Astrocyte of the cerebellum (primary cell): ENCODE data around the gene CIAO3.

Experiments used
- DNase-seq: peaks from one replicate; pipeline ENCODE4 v3.0.0-alpha.2; 2011; ENCODE audit warnings: low read depth
- H3K4me3 ChIP-seq: 2 replicates; pipeline ENCODE4 v1.5.1; 2011; ENCODE audit warnings: mild to moderate bottlenecking, low read depth, low read length, moderate library complexity
- CTCF ChIP-seq: IDR thresholded peaks from 2 replicates; pipeline ENCODE4 v1.5.1; 2012; ENCODE audit warnings: low read length, low read depth, moderate library complexity, mild to moderate bottlenecking; ENCODE audit errors: missing control alignments
- in situ Hi-C: cut with HindIII; loops from 2 replicates; pipeline ENCODE4 v1.10.0; 2017; ENCODE audit warnings: low sequenced_read_pairs

CIAO3 gene

GRCh38 chr16:721765-722540 lies 18.8 kb downstream of the CIAO3 start:
- in situ Hi-C loops, result no loop called here
- peak overlapping the region; percentile 66 for H3K4me3 ChIP-seq
- no peak for TF ChIP-seq CTCF
- DNase-seq, result no peak

DNA sequence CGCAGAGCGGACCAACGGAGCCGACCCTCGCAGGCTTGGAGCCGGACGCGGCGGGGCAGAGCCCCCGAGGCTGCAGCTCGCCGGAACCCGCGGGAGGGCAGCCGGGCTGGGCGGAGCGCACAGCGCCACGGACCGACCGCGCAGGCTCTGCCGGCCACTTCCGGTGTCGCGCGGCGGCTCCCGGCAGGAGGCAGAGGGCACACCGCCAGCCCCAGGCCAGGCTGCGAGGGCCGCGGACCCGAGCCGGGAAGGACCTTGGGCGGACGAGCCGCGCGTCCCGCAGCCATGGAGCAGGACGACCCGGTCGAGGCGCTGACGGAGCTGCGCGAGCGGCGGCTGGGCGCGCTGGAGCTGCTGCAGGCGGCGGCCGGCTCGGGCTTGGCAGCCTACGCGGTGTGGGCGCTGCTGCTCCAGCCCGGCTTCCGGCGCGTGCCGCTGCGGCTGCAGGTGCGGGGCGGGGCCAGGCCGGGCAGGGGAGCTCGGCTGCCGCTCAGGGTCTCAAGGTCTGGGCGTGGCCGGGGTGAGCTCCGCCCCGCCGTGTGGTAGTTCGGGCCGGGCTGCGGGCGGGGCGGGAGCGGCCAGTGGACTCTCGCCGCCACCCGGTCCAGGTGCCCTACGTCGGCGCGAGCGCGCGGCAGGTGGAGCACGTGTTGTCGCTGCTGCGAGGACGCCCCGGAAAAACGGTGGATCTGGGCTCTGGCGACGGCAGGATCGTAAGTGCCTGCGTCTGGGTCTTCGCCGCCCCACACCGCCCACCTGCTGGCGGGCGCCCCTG lies 19.6 kb downstream of the CIAO3 start, which contains the start of gene ANTKMT:
Gene ANTKMT (plus strand): TSS at position 157 of the 775 bp plus-strand sequence. CDS start 129 bp downstream, at position 286.
- peak within 1 kb of the TSS; percentile 66 for H3K4me3 ChIP-seq
- no peak for TF ChIP-seq CTCF
- in situ Hi-C loops, result no loop called here
- DNase-seq, result no peak

DNA sequence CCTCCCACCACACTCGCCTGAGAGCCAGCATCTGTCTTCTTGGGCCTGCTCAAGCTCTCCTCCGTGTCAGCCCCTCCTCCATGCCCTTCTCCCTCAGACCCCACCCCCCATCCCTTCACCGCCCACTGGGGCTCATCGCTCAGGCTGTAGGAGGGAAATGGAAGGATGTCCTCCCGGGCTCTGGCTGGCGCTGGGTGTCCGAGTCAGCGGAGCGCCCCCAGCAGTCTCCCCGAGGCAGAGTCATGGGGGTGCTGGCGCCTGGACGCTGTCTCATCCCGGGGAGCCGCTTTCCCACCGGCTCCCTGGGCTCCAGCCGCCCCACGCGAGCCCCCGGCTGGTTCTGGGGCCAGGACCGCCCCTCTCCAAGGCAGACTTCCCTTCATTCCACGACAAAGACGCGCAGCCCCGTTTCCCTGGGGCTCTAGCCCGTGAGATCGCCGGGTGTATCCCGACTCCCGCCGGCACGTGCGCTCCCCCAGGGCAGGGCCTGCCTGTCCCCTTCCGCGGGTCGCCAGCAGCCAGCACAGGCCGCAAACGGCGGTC lies 20.3 kb downstream of the CIAO3 start:
- H3K4me3 ChIP-seq, result peak overlapping the region; percentile 66
- in situ Hi-C loops, result no loop called here
- TF ChIP-seq CTCF, result peak; percentile 16
- no peak for DNase-seq

DNA sequence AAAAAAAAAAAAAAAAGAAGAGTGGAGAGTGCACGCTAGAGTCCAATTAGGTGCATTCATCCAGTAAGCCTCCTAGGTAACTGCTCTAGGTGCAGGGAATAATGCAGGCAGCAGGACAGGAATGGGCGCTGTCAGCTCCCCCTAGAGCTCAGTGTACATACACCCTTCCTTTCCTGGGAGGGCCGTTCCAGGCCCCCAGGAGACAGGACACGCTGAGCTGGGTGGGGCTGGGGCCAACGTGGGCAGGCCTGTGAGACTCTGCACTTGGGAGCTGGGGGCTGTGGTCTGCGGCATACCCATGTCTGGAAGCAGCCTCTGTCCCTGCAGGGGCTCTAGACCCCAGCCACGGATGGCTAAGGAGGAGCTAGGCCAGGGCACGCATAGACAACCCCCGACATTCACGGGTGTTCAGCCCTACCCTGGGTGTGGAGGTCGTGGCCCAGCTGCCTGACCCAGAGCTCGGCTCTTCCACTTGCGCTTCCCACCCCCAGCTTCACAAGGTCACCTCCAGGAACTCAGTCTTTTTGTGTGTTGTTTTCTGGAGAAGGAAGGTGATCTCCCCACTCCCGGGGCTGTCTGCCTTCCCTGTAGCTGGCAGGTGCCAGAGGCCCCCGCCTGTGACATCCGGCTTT lies 20.9 kb downstream of the CIAO3 start:
- peak; percentile 28 for TF ChIP-seq CTCF
- DNase-seq, result no peak
- in situ Hi-C loops, result loop anchor here (10.0 kb wide), 1 partner anchor 255 kb away; the partner anchor contains the start of gene LMF1
- peak overlapping the region; percentile 66 for H3K4me3 ChIP-seq

GRCh38 chr16:718922-719321 lies 21.9 kb downstream of the CIAO3 start:
- DNase-seq, result no peak
- no peak for TF ChIP-seq CTCF
- in situ Hi-C loops, result loop anchor here (10.0 kb wide), 1 partner anchor 256 kb away; the partner anchor contains the start of gene LMF1
- H3K4me3 ChIP-seq, result no peak overlapping the region

- in situ Hi-C loops, result loop anchor here (10.0 kb wide), 1 partner anchor 256 kb away; the partner anchor contains the start of gene LMF1
- no peak for TF ChIP-seq CTCF
- no peak for DNase-seq
- no peak overlapping the region for H3K4me3 ChIP-seq
Observed at GRCh38 chr16:718389-718788, 22.4 kb downstream of the CIAO3 start.
